OCI-LY3 (cell line): Measurements from ENCODE around the gene C2orf76.

Experiments used
- H2AFZ ChIP-seq: fragments of 200-600, 300-600 bp; shearing (Covaris generic); 2 replicates; pipeline ENCODE4 v1.6.0; 2014; ENCODE audit warnings: antibody characterized with exemption, low read depth, low read length
- H3K27ac ChIP-seq: fragments of 200-600, 300-600 bp; sonication (generic); 2 replicates; pipeline ENCODE4 v1.5.1; 2014; ENCODE audit warnings: mild to moderate bottlenecking, low read length, moderate library complexity, mixed read lengths
- H3K27me3 ChIP-seq: fragments of 200-600, 300-600 bp; sonication (generic); 2 replicates; pipeline ENCODE4 v1.6.1; 2014; ENCODE audit warnings: low read depth, low read length, mixed read lengths
- H3K36me3 ChIP-seq: fragments of 200-600, 300-600 bp; sonication (generic); replicated peaks from 2 replicates; pipeline ENCODE3; 2014; ENCODE audit warnings: low read depth, low read length, mixed read lengths
- H3K4me1 ChIP-seq: fragments of 300-600, 200-600 bp; sonication (generic); 2 replicates; pipeline ENCODE4 v1.6.1; 2014; ENCODE audit warnings: low read length, mixed read lengths
- H3K4me2 ChIP-seq: fragments of 200-600, 300-600 bp; sonication (generic); 2 replicates; pipeline ENCODE4 v1.6.1; 2014; ENCODE audit warnings: low read length, mixed read lengths
- H3K4me3 ChIP-seq: fragments of 300-600, 200-600 bp; sonication (generic); 2 replicates; pipeline ENCODE4 v1.5.1; 2014; ENCODE audit warnings: antibody characterized with exemption, mild to moderate bottlenecking, low read length, moderate library complexity
- H3K79me2 ChIP-seq: fragments of 300-600, 200-600 bp; shearing (Covaris generic); 2 replicates; pipeline ENCODE4 v1.6.1; 2014; ENCODE audit warnings: mild to moderate bottlenecking, low read length, mixed read lengths
- H3K9ac ChIP-seq: fragments of 300-600, 200-600 bp; shearing (Covaris generic); 2 replicates; pipeline ENCODE4 v1.6.0; 2014; ENCODE audit warnings: mild to moderate bottlenecking, low read length, moderate library complexity
- H3K9me3 ChIP-seq: fragments of 200-600, 300-600 bp; shearing (Covaris generic); 2 replicates; pipeline ENCODE4 v1.6.1; 2014; ENCODE audit warnings: low read length, mixed read lengths; ENCODE audit not compliant: insufficient read depth
- H4K20me1 ChIP-seq: fragments of 200-600, 300-600 bp; sonication (generic); 2 replicates; pipeline ENCODE4 v1.6.1; 2016; ENCODE audit warnings: low read length, mixed read lengths; ENCODE audit not compliant: insufficient read depth
- CTCF ChIP-seq: fragments of 200-600, 300-600 bp; sonication (generic); IDR thresholded peaks from 2 replicates; pipeline ENCODE4 v1.5.1; 2014; ENCODE audit warnings: antibody characterized with exemption, low read length, low read depth
- EZH2phosphoT487 ChIP-seq: fragments of 200-600 bp; shearing (Covaris generic); IDR thresholded peaks from 2 replicates; pipeline ENCODE4 v1.6.1; 2018; ENCODE audit warnings: antibody characterized with exemption, mixed run types, low read depth

The C2orf76 gene

GRCh38 chr2:119260646-119261492 lies 105.8 kb downstream of the C2orf76 start:
- H3K9ac ChIP-seq = no peak overlapping the region
- TF ChIP-seq CTCF (no peak), EZH2phosphoT487 (no peak)
- H3K4me2 ChIP-seq = no peak overlapping the region

GRCh38 chr2:119259296-119259860 lies 107.3 kb downstream of the C2orf76 start:
- Histone ChIP-seq H3K9me3 (no peaks in the 10 kb centered on the region), H4K20me1 (no peaks in the 10 kb centered on the region), H3K4me2 (no peak overlapping the region), H2AFZ (no peak overlapping the region), H3K4me3 (no peak overlapping the region), H3K9ac (no peak overlapping the region), H3K79me2 (no peaks in the 10 kb centered on the region), H3K27me3 (no peaks in the 10 kb centered on the region), H3K36me3 (no peaks in the 10 kb centered on the region), H3K27ac (no peak overlapping the region), H3K4me1 (no peaks in the 10 kb centered on the region)
- TF ChIP-seq CTCF = no peak
- no peak for TF ChIP-seq EZH2phosphoT487

More at GRCh38 chr2:119260646-119261492, 105.8 kb downstream of the C2orf76 start:
- H4K20me1 ChIP-seq = no peaks in the 10 kb centered on the region
- H3K27ac ChIP-seq = no peak overlapping the region
- no peaks in the 10 kb centered on the region for H3K9me3 ChIP-seq
- no peaks in the 10 kb centered on the region for H3K36me3 ChIP-seq
- H3K4me1 ChIP-seq = no peaks in the 10 kb centered on the region
- no peaks in the 10 kb centered on the region for H3K27me3 ChIP-seq
- H3K79me2 ChIP-seq = no peaks in the 10 kb centered on the region
- no peak overlapping the region for H2AFZ ChIP-seq
- H3K4me3 ChIP-seq = no peak overlapping the region

GRCh38 chr2:119257198-119257597 lies 109.4 kb downstream of the C2orf76 start:
- Histone ChIP-seq H3K27ac (no peak overlapping the region), H3K27me3 (no peaks in the 10 kb centered on the region), H3K4me3 (no peak overlapping the region), H3K9ac (no peak overlapping the region), H2AFZ (no peak overlapping the region), H4K20me1 (no peaks in the 10 kb centered on the region), H3K4me1 (no peaks in the 10 kb centered on the region), H3K4me2 (no peak overlapping the region), H3K79me2 (no peaks in the 10 kb centered on the region), H3K36me3 (no peaks in the 10 kb centered on the region), H3K9me3 (no peaks in the 10 kb centered on the region)
- TF ChIP-seq CTCF (no peak), EZH2phosphoT487 (no peak)

GRCh38 chr2:119256582-119256921 lies 110.1 kb downstream of the C2orf76 start:
- Histone ChIP-seq H3K27me3 (no peaks in the 10 kb centered on the region), H3K9me3 (no peaks in the 10 kb centered on the region), H4K20me1 (no peaks in the 10 kb centered on the region), H3K36me3 (no peaks in the 10 kb centered on the region), H2AFZ (no peak overlapping the region), H3K79me2 (no peaks in the 10 kb centered on the region), H3K4me3 (no peak overlapping the region), H3K4me1 (no peaks in the 10 kb centered on the region), H3K4me2 (no peak overlapping the region), H3K9ac (no peak overlapping the region), H3K27ac (no peak overlapping the region)
- no peak for TF ChIP-seq CTCF
- no peak for TF ChIP-seq EZH2phosphoT487
